GM12878 (cell line): ENCODE results near the gene WSCD2. TPM values are rescaled to one million over a fixed set of nuclear protein-coding genes. Genes with fewer than 3 reads are reported as not detected.

Experiments
- ATAC-seq: fragments of 200-7000 bp; cut with Tn5 transposase; 3 replicates; pipeline ENCODE4 v1.9.1; 2020; ENCODE audit warnings: mild to moderate bottlenecking, moderate library complexity
- BruUV-seq: library from RNA; stranded (reverse); fragments of 400-500 nt; replicated peaks from 2 replicates; lab custom pipeline; 2021; lab: Mats Ljungman, UMichigan
- CTCF ChIA-PET: fragments of 300-600 bp; sonication (Branson Sonifier 250); formaldehyde crosslinking; extraction: SDS; loops from one replicate; lab custom pipeline; 2021; ENCODE audit warnings: inconsistent platforms; lab: Yijun Ruan, JAX
- POLR2A ChIA-PET: fragments of 350-600 bp; formaldehyde crosslinking; extraction: SDS; loops from one replicate; lab custom pipeline; 2021; ENCODE audit warnings: inconsistent platforms; lab: Charles Lee
- RAD21 ChIA-PET: fragments of 300-600 bp; sonication (Branson Sonifier 250); formaldehyde crosslinking; loops from one replicate; lab custom pipeline; 2023; ENCODE audit warnings: antibody characterized with exemption; ENCODE audit not compliant: unreplicated experiment; lab: Charles Lee
- SMC1A ChIA-PET: fragments of 300-600 bp; sonication (Branson Sonifier 250); formaldehyde crosslinking; loops from one replicate; lab custom pipeline; 2023; ENCODE audit not compliant: unreplicated experiment, uncharacterized antibody; lab: Charles Lee
- DNase-seq: peaks from one replicate; pipeline ENCODE4 v3.0.0-alpha.2; 2011; ENCODE audit warnings: low read depth, low spot score
- FAIRE-seq: peaks from 3 replicates; lab custom pipeline; 2011; peaks lifted over from hg19 to GRCh38; lab: Jason Lieb, UNC
- H2AFZ ChIP-seq: 2 replicates; pipeline ENCODE4 v1.6.0; 2011; ENCODE audit warnings: low read depth, low read length, control low read depth; ENCODE audit not compliant: control insufficient read depth
- H3K27ac ChIP-seq: 2 replicates; pipeline ENCODE4 v1.5.1; 2011; ENCODE audit warnings: control low read depth; ENCODE audit not compliant: control insufficient read depth, insufficient read depth
- H3K27me3 ChIP-seq, 2 experiments: replicated peaks in 1 of 2; 2 replicates each; pipeline versions ENCODE4 v1.6.0 to v1.6.1; 2011; ENCODE audit warnings: low read length in 1 of 2; ENCODE audit not compliant: control insufficient read depth in 2 of 2, insufficient read depth in 2 of 2
- H3K36me3 ChIP-seq, 2 experiments: 2 replicates each; pipeline ENCODE4 v1.5.1; 2011; ENCODE audit warnings: low read length in 1 of 2; ENCODE audit not compliant: control insufficient read depth in 2 of 2, insufficient read depth in 2 of 2
- H3K4me1 ChIP-seq: 2 replicates; pipeline ENCODE4 v1.6.1; 2011; ENCODE audit warnings: mild to moderate bottlenecking, low read length, moderate library complexity, mixed read lengths; ENCODE audit not compliant: control insufficient read depth, insufficient read depth
- H3K4me2 ChIP-seq: 2 replicates; pipeline ENCODE4 v1.6.0; 2011; ENCODE audit warnings: control low read depth; ENCODE audit not compliant: control insufficient read depth, insufficient read depth
- H3K4me3 ChIP-seq: fragments of 200-600 bp; sonication (generic); 2 replicates; pipeline ENCODE4 v1.5.1; 2016
- H3K79me2 ChIP-seq: 2 replicates; pipeline ENCODE4 v1.6.0; 2011; ENCODE audit warnings: low read length; ENCODE audit not compliant: control insufficient read depth, insufficient read depth
- H3K9ac ChIP-seq: 2 replicates; pipeline ENCODE4 v1.8.0; 2011; ENCODE audit warnings: low read length, control low read depth, mixed read lengths; ENCODE audit not compliant: control insufficient read depth, insufficient read depth
- H3K9me3 ChIP-seq: replicated peaks from 3 replicates; pipeline ENCODE4 v1.5.1; 2011; ENCODE audit warnings: mild to moderate bottlenecking, low read length; ENCODE audit not compliant: control insufficient read depth, insufficient read depth
- H4K20me1 ChIP-seq: 2 replicates; pipeline ENCODE4 v1.6.0; 2011; ENCODE audit not compliant: control insufficient read depth, insufficient read depth
- CBX3 ChIP-seq: fragments of 200-600 bp; sonication (generic); IDR thresholded peaks from 2 replicates; pipeline ENCODE4 v1.6.1; 2016; ENCODE audit warnings: low read depth, borderline replicate concordance
- EP300 ChIP-seq, 2 experiments: fragments of 150-350 bp in 1 of 2; IDR thresholded peaks; 2 replicates each; pipeline ENCODE4 v1.6.1; 2011 to 2012; ENCODE audit warnings: low read depth in 2 of 2, low read length in 2 of 2, borderline replicate concordance in 1 of 2, improper control_type of control experiment in 1 of 2, inconsistent platforms in 1 of 2; ENCODE audit not compliant: control insufficient read depth in 1 of 2
- ETV6 ChIP-seq, 2 experiments: fragments of 450-650 bp in 1 of 2; IDR thresholded peaks in 1 of 2; conservative IDR thresholded peaks in 1 of 2; 2 replicates each; pipeline ENCODE4 v1.6.1; 2014; ENCODE audit warnings: antibody characterized with exemption in 1 of 2, borderline replicate concordance in 1 of 2, low read depth in 1 of 2, mild to moderate bottlenecking in 1 of 2, moderate library complexity in 1 of 2
- GATAD2B ChIP-seq: fragments of 450-650 bp; conservative IDR thresholded peaks from 2 replicates; pipeline ENCODE4 v1.6.1; 2017; ENCODE audit warnings: low read depth, mild to moderate bottlenecking, moderate library complexity
- IRF3 ChIP-seq: fragments of 450-650 bp; IDR thresholded peaks from 2 replicates; pipeline ENCODE4 v1.6.1; 2014; ENCODE audit warnings: mild to moderate bottlenecking
- MTA2 ChIP-seq: fragments of 450-650 bp; IDR thresholded peaks from 2 replicates; pipeline ENCODE4 v1.6.1; 2016; ENCODE audit warnings: low read depth, mild to moderate bottlenecking, moderate library complexity
- RAD21 ChIP-seq: IDR thresholded peaks from 2 replicates; pipeline ENCODE4 v1.6.1; 2011; ENCODE audit warnings: mild to moderate bottlenecking, low read depth, low read length, moderate library complexity; ENCODE audit not compliant: insufficient read depth
- RUNX3 ChIP-seq: IDR thresholded peaks from 2 replicates; pipeline ENCODE4 v1.6.1; 2012; ENCODE audit warnings: low read length, inconsistent platforms
- SREBF2 ChIP-seq: IDR thresholded peaks from 2 replicates; pipeline ENCODE4 v1.6.1; 2012; ENCODE audit warnings: mild to moderate bottlenecking, low read length
- STAT1 ChIP-seq: fragments of 450-650 bp; conservative IDR thresholded peaks from 2 replicates; pipeline ENCODE4 v1.6.1; 2014; ENCODE audit warnings: antibody characterized with exemption, mild to moderate bottlenecking
- TARDBP ChIP-seq: IDR thresholded peaks from 2 replicates; pipeline ENCODE4 v1.6.1; 2016; ENCODE audit warnings: borderline replicate concordance
- WRNIP1 ChIP-seq: IDR thresholded peaks from 2 replicates; pipeline ENCODE4 v1.6.1; 2011; ENCODE audit warnings: low read depth, low read length, improper control_type of control experiment, borderline replicate concordance
- ZNF207 ChIP-seq: fragments of 450-650 bp; IDR thresholded peaks from 2 replicates; pipeline ENCODE4 v1.6.1; 2014; ENCODE audit warnings: antibody characterized with exemption, mild to moderate bottlenecking, borderline replicate concordance
- ZNF622 ChIP-seq: fragments of 450-650 bp; IDR thresholded peaks from 2 replicates; pipeline ENCODE4 v1.6.1; 2017; ENCODE audit warnings: mild to moderate bottlenecking, inconsistent platforms
- WGBS: methylation state at CpG from one replicate; pipeline ENCODE4 v1.1.6; 2016; ENCODE audit warnings: low lambda C conversion rate; ENCODE audit not compliant: insufficient replicate concordance, insufficient coverage; ENCODE audit errors: missing lambda C conversion rate; 5-methylcytosine and 5-hydroxymethylcytosine counted together
- in situ Hi-C: fragments of 300-500 bp; cut with MboI; formaldehyde crosslinking; loops from 9 replicates; pipeline ENCODE4 v1.14.3; 2018; ENCODE audit warnings: mixed read lengths
- intact Hi-C: fragments of 100-400 bp; cut with micrococcal nuclease; formaldehyde crosslinking; loops from one replicate; pipeline ENCODE4 v1.14.2; 2022; ENCODE audit not compliant: unreplicated experiment
- polyA plus RNA-seq, 11 experiments: library from polyadenylated mRNA; depleted of rRNA in 4 of 11; unstranded in 6 of 11; stranded (reverse) in 5 of 11; fragments of >200 nt; fragmentation: Nextera tagmentation in 4 of 11; fragmentation: Illumina TruSeq in 1 of 11; extraction: Ambion mirVana in 4 of 11; extraction: Trizol in 1 of 11; gene quantifications; 1 replicate in 1 of 11; 2 replicates in 10 of 11; pipeline versions ENCODE4 v1.2.1 to v1.2.3, GENCODE V29; 2011 to 2016; ENCODE audit warnings: inconsistent platforms in 2 of 11, missing spikeins in 2 of 11, low read depth in 1 of 11
- total RNA-seq, 4 experiments: library from RNA; depleted of rRNA in 3 of 4; stranded (reverse); fragments of >200 nt in 3 of 4; fragmentation: Illumina TruSeq in 1 of 4; extraction: Trizol in 1 of 4; gene quantifications; 2 replicates each; pipeline versions ENCODE4 v1.2.1 to v1.2.3, GENCODE V29; 2013 to 2021
- TF ChIP-seq, protein P1 (sequence below): fragments of 450-650 bp; formaldehyde crosslinking; IDR thresholded peaks from 2 replicates; pipeline ENCODE4 v1.4.0; 2020; ENCODE audit warnings: mild to moderate bottlenecking, moderate library complexity
- TF ChIP-seq, protein P2 (sequence below): fragments of 450-650 bp; IDR thresholded peaks from 2 replicates; pipeline ENCODE4 v1.6.1; 2017; ENCODE audit warnings: mild to moderate bottlenecking

The WSCD2 gene
- total and polyA plus RNA-seq, 10 of the 15 experiments (the other 5 are each of a cell fraction or from before 2014, with no cell fraction given) = 0.41 TPM; not detected in 9

GRCh38 chr12:108254030-108254429 is 124.9 kb downstream of the WSCD2 start (continued):
- TF ChIP-seq, protein P1, sequence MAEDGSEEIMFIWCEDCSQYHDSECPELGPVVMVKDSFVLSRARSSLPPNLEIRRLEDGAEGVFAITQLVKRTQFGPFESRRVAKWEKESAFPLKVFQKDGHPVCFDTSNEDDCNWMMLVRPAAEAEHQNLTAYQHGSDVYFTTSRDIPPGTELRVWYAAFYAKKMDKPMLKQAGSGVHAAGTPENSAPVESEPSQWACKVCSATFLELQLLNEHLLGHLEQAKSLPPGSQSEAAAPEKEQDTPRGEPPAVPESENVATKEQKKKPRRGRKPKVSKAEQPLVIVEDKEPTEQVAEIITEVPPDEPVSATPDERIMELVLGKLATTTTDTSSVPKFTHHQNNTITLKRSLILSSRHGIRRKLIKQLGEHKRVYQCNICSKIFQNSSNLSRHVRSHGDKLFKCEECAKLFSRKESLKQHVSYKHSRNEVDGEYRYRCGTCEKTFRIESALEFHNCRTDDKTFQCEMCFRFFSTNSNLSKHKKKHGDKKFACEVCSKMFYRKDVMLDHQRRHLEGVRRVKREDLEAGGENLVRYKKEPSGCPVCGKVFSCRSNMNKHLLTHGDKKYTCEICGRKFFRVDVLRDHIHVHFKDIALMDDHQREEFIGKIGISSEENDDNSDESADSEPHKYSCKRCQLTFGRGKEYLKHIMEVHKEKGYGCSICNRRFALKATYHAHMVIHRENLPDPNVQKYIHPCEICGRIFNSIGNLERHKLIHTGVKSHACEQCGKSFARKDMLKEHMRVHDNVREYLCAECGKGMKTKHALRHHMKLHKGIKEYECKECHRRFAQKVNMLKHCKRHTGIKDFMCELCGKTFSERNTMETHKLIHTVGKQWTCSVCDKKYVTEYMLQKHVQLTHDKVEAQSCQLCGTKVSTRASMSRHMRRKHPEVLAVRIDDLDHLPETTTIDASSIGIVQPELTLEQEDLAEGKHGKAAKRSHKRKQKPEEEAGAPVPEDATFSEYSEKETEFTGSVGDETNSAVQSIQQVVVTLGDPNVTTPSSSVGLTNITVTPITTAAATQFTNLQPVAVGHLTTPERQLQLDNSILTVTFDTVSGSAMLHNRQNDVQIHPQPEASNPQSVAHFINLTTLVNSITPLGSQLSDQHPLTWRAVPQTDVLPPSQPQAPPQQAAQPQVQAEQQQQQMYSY (CRISPR knock-in tag) = no peak
- no peak for TF ChIP-seq RUNX3
- no peak for TF ChIP-seq TARDBP
- TF ChIP-seq, all 136 proteins: peak for 0

DNA sequence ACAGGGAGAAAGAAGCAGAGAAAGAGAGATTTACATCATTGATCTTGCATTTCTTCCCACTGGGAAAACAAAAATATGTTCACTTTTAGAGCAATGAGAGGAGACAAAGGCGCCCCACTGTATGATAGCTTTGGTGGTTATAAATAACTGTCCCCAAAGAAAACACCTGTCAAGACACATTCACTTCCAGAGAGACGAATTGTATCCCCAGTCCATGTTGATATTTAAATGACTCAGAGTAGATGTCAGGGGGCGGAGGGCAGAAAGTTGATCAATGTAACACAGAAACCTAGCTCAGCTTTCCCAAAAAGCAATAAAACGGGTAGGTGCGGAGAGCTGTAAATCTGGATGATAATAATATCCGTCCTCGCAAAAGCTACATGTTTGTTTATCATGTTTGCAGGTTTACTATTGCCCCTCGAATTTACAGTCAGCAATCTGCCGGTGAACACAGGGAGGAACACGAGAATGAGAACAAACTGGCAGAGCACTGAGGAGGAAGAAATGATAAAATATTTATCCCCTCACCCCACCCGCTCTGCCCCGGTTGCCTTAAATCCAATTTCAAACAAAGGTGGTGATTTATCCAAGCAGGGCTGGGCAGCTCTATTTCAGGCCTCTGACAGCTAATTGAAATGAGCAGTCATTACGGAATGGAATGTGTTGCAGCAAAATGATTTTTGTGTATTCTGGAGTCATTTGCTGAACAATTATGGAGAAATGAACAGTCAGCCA is 125.6 kb downstream of the WSCD2 start:
- FAIRE-seq (no peak), DNase-seq (no peak), ATAC-seq (no peak)
- intact Hi-C loops (no loop called here), in situ Hi-C loops (no loop called here)
- no peak overlapping the region for H2AFZ ChIP-seq
- H4K20me1 ChIP-seq = no peaks in the 10 kb centered on the region
- no peaks in the 10 kb centered on the region; the same call in 2 of the 3 replicates for H3K9me3 ChIP-seq
- H3K27me3 ChIP-seq = no peaks in the 10 kb centered on the region
- POLR2A ChIA-PET = no interaction called here
- WGBS = 33% methylated on average over 13 of the region's 13 CpGs
- H3K4me2 ChIP-seq = no peak overlapping the region
- H3K27ac ChIP-seq = no peak overlapping the region
- SMC1A ChIA-PET = no interaction called here
- CTCF ChIA-PET = no interaction called here
- H3K4me1 ChIP-seq = no peaks in the 10 kb centered on the region
- no peaks in the 10 kb centered on the region for H3K79me2 ChIP-seq
- H3K36me3 ChIP-seq = no peaks in the 10 kb centered on the region
- no peak overlapping the region for H3K4me3 ChIP-seq
- RAD21 ChIA-PET = no interaction called here
- no TSS peak for BruUV-seq
- H3K9ac ChIP-seq = no peak overlapping the region
- TF ChIP-seq SREBF2 (no peak), CBX3 (no peak), RAD21 (no peak), ZNF207 (no peak), STAT1 (no peak), ZNF622 (no peak), ETV6 (conservative IDR thresholded peaks at IDR 0.05 in 1 of 2, IDR thresholded peaks at IDR 0.05 in 1 of 2; ENCODE audit: borderline replicate concordance in 1 of 2, low read depth in 1 of 2) (no peak), GATAD2B (no peak), MTA2 (no peak), EP300 (IDR thresholded peaks at IDR 0.05; ENCODE audit: borderline replicate concordance in 1 of 2, control insufficient read depth in 1 of 2, low read depth in 2 of 2, low read length in 2 of 2) (no peak), WRNIP1 (no peak), IRF3 (no peak)
- TF ChIP-seq, protein P2, sequence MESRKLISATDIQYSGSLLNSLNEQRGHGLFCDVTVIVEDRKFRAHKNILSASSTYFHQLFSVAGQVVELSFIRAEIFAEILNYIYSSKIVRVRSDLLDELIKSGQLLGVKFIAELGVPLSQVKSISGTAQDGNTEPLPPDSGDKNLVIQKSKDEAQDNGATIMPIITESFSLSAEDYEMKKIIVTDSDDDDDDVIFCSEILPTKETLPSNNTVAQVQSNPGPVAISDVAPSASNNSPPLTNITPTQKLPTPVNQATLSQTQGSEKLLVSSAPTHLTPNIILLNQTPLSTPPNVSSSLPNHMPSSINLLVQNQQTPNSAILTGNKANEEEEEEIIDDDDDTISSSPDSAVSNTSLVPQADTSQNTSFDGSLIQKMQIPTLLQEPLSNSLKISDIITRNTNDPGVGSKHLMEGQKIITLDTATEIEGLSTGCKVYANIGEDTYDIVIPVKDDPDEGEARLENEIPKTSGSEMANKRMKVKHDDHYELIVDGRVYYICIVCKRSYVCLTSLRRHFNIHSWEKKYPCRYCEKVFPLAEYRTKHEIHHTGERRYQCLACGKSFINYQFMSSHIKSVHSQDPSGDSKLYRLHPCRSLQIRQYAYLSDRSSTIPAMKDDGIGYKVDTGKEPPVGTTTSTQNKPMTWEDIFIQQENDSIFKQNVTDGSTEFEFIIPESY = no peak
